ENCODE measurements around the gene RLF.

RLF gene

GRCh38 chr1:40274331-40274730 is 113.1 kb downstream of the RLF start:
- DNase-seq (ENCODE audit: low read depth in 2 of 2) = no peak
- TF ChIP-seq CTCF (IDR thresholded peaks at IDR 0.05; ENCODE audit: low read depth, low read length) = no peak
- H3K4me3 ChIP-seq (replicated peaks in 1 of 2; ENCODE audit: low read depth in 2 of 2, low read length in 2 of 2) = no peak overlapping the region

- H3K4me3 ChIP-seq (replicated peaks in 1 of 2; ENCODE audit: low read depth in 2 of 2, low read length in 2 of 2) = no peak overlapping the region
- no peak for DNase-seq (ENCODE audit: low read depth in 2 of 2)
- no peak for TF ChIP-seq CTCF (IDR thresholded peaks at IDR 0.05; ENCODE audit: low read depth, low read length)
These were observed 114.9 kb downstream of the RLF start for GRCh38 chr1:40276122-40276521.

- no peak for DNase-seq (ENCODE audit: low read depth in 2 of 2)
- no peak overlapping the region for H3K4me3 ChIP-seq (replicated peaks in 1 of 2; ENCODE audit: low read depth in 2 of 2, low read length in 2 of 2)
- TF ChIP-seq CTCF (IDR thresholded peaks at IDR 0.05; ENCODE audit: low read depth, low read length) = no peak
These were observed 120.7 kb downstream of the RLF start for GRCh38 chr1:40281853-40282252.
